Measurements from ENCODE around the gene DAO. TPM values are rescaled to one million over a fixed set of nuclear protein-coding genes. Genes with fewer than 3 reads are reported as not detected.

Gene DAO
- total and polyA plus RNA-seq, 7 experiments from 2014 or later = not detected

- no peaks in the 10 kb centered on the region for H3K36me3 ChIP-seq (ENCODE audit: control insufficient read depth in 2 of 3, insufficient read depth in 3 of 3, low read length in 3 of 3)
- ChIA-PET POLR2A (no interaction called here), CTCF (no interaction called here)
- DNase-seq = no peak
- no peak overlapping the region for H3K27ac ChIP-seq (ENCODE audit: low read depth, low read length)
- Mint-ChIP-seq H3K4me3 (no peak overlapping the region), H3K4me1 (no peaks in the 10 kb centered on the region), H3K36me3 (no peaks in the 10 kb centered on the region), H3K27me3 (peaks cover 0 to 13% (median 7%) of the 10 kb centered on the region in 5 donors), H3K9me3 (no peaks in the 10 kb centered on the region), H3K27ac (no peak overlapping the region)
- H3K27me3 ChIP-seq (ENCODE audit: control insufficient read depth in 2 of 2, insufficient read depth in 2 of 2, low read length in 2 of 2) = no peaks in the 10 kb centered on the region
- H3K4me1 ChIP-seq (ENCODE audit: control insufficient read depth in 2 of 2, insufficient read depth in 2 of 2, low read length in 2 of 2) = no peaks in the 10 kb centered on the region
- intact Hi-C loops (cut with micrococcal nuclease) = no loop called here
- ATAC-seq = no peak
- H3K4me3 ChIP-seq (ENCODE audit: low read length) = no peak overlapping the region
- no peaks in the 10 kb centered on the region for H3K9me3 ChIP-seq (ENCODE audit: control insufficient read depth in 2 of 3, low read length in 3 of 3)
These were observed 54.1 kb downstream of the DAO start for GRCh38 chr12:108933949-108934348.

GRCh38 chr12:108935159-108935763 lies 55.4 kb downstream of the DAO start:
- Histone ChIP-seq H3K4me1 (ENCODE audit: control insufficient read depth in 2 of 2, insufficient read depth in 2 of 2, low read length in 2 of 2) (no peaks in the 10 kb centered on the region), H3K4me3 (ENCODE audit: low read length) (no peak overlapping the region), H3K27me3 (ENCODE audit: control insufficient read depth in 2 of 2, insufficient read depth in 2 of 2, low read length in 2 of 2) (no peaks in the 10 kb centered on the region), H3K36me3 (ENCODE audit: control insufficient read depth in 2 of 3, insufficient read depth in 3 of 3, low read length in 3 of 3) (no peaks in the 10 kb centered on the region), H3K27ac (ENCODE audit: low read depth, low read length) (no peak overlapping the region), H3K9me3 (ENCODE audit: control insufficient read depth in 2 of 3, low read length in 3 of 3) (no peaks in the 10 kb centered on the region)
- ChIA-PET CTCF (no interaction called here), POLR2A (no interaction called here)
- Mint-ChIP-seq H3K36me3 (no peaks in the 10 kb centered on the region), H3K27ac (no peak overlapping the region), H3K4me3 (no peak overlapping the region), H3K27me3 (peaks cover 0 to 8% (median 7%) of the 10 kb centered on the region in 5 donors), H3K9me3 (no peaks in the 10 kb centered on the region), H3K4me1 (peaks cover 0 to 8% (median 0%) of the 10 kb centered on the region in 7 donors)
- ATAC-seq (no peak), DNase-seq (no peak)
- intact Hi-C loops (cut with micrococcal nuclease) = no loop called here

DNA sequence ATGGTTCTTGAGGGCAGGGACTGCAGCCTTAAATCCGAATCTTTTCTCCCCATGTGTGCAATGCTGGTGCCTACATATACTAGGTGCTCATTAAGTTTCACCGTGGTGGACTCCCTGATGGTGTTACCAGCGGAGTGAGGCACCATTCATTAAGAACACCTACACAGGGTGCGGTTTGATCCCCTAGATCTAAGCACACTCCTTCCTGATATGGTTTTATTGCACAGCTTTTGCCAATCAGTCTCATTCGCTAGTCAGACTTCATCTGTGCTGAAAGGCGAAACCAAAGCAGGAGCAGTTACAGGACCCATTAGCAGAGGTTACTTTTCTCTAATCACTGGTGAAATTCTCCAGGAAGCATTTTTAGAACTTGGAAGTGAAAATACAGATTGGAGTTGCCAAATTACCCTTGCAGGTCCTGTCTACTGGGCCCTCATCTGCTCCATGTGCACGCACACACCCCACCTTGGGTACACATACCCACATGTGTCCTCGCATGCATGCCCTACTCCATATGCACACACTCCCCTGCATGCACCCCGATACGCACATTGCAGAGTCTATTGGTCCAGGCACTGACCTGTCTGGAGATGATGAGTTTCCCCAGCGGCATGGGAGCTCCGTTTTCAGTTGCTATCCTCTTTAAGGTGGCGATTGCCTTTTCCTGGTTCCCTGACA lies 58.5 kb downstream of the DAO start:
- Mint-ChIP-seq H3K9me3 (no peaks in the 10 kb centered on the region), H3K4me1 (peaks cover 0 to 8% (median 0%) of the 10 kb centered on the region in 7 donors), H3K4me3 (no peak overlapping the region), H3K36me3 (no peaks in the 10 kb centered on the region), H3K27me3 (peaks cover 0 to 8% (median 7%) of the 10 kb centered on the region in 5 donors), H3K27ac (no peak overlapping the region)
- no peak overlapping the region for H3K4me3 ChIP-seq (ENCODE audit: low read length)
- H3K27me3 ChIP-seq (ENCODE audit: control insufficient read depth in 2 of 2, insufficient read depth in 2 of 2, low read length in 2 of 2) = no peaks in the 10 kb centered on the region
- ATAC-seq = no peak
- no peak for DNase-seq
- no peaks in the 10 kb centered on the region for H3K36me3 ChIP-seq (ENCODE audit: control insufficient read depth in 2 of 3, insufficient read depth in 3 of 3, low read length in 3 of 3)
- no peak overlapping the region for H3K27ac ChIP-seq (ENCODE audit: low read depth, low read length)
- POLR2A ChIA-PET = no interaction called here
- CTCF ChIA-PET = no interaction called here
- intact Hi-C loops (cut with micrococcal nuclease) = no loop called here
- no peaks in the 10 kb centered on the region for H3K9me3 ChIP-seq (ENCODE audit: control insufficient read depth in 2 of 3, low read length in 3 of 3)
- no peaks in the 10 kb centered on the region for H3K4me1 ChIP-seq (ENCODE audit: control insufficient read depth in 2 of 2, insufficient read depth in 2 of 2, low read length in 2 of 2)

DNA sequence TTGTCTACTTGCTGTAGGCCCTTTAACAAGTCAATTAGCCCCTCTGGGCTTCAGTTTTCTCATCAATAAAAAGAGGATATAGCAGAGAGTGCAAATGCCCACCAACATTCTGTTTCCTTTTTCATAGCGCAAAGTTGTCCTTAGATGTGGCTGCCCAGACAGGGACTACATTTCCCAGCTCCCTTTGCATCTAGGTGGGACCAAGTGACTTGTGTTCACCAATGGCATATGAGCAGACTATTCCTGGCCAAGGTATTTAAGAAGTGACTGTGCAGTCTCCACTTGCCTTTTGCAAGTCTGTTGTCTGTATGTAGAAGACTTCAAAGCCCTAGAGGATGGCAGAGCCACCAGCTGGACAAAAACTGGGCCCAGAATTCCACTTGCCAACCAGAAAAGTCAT lies 59.7 kb downstream of the DAO start:
- Mint-ChIP-seq H3K27me3 (peaks cover 0 to 8% (median 7%) of the 10 kb centered on the region in 5 donors), H3K4me1 (peaks cover 0 to 8% (median 0%) of the 10 kb centered on the region in 7 donors), H3K9me3 (no peaks in the 10 kb centered on the region), H3K27ac (no peak overlapping the region), H3K4me3 (no peak overlapping the region), H3K36me3 (no peaks in the 10 kb centered on the region)
- DNase-seq = peak in 4 of 9 donors; percentile 5 to 20 (median 14)
- Histone ChIP-seq H3K27ac (ENCODE audit: low read depth, low read length) (no peak overlapping the region), H3K27me3 (ENCODE audit: control insufficient read depth in 2 of 2, insufficient read depth in 2 of 2, low read length in 2 of 2) (no peaks in the 10 kb centered on the region), H3K4me1 (ENCODE audit: control insufficient read depth in 2 of 2, insufficient read depth in 2 of 2, low read length in 2 of 2) (no peaks in the 10 kb centered on the region), H3K4me3 (ENCODE audit: low read length) (no peak overlapping the region), H3K9me3 (ENCODE audit: control insufficient read depth in 2 of 3, low read length in 3 of 3) (no peaks in the 10 kb centered on the region), H3K36me3 (ENCODE audit: control insufficient read depth in 2 of 3, insufficient read depth in 3 of 3, low read length in 3 of 3) (no peaks in the 10 kb centered on the region)
- POLR2A ChIA-PET = no interaction called here
- CTCF ChIA-PET = no interaction called here
- ATAC-seq = peak; percentile 72
- intact Hi-C loops (cut with micrococcal nuclease) = no loop called here

GRCh38 chr12:108940138-108940537 lies 60.2 kb downstream of the DAO start:
- Mint-ChIP-seq H3K4me1 (peaks cover 0 to 8% (median 0%) of the 10 kb centered on the region in 7 donors), H3K27me3 (peaks cover 0 to 8% (median 7%) of the 10 kb centered on the region in 5 donors), H3K4me3 (no peak overlapping the region), H3K27ac (no peak overlapping the region), H3K9me3 (no peaks in the 10 kb centered on the region), H3K36me3 (no peaks in the 10 kb centered on the region)
- Histone ChIP-seq H3K27me3 (ENCODE audit: control insufficient read depth in 2 of 2, insufficient read depth in 2 of 2, low read length in 2 of 2) (no peaks in the 10 kb centered on the region), H3K4me3 (ENCODE audit: low read length) (no peak overlapping the region), H3K9me3 (ENCODE audit: control insufficient read depth in 2 of 3, low read length in 3 of 3) (no peaks in the 10 kb centered on the region), H3K4me1 (ENCODE audit: control insufficient read depth in 2 of 2, insufficient read depth in 2 of 2, low read length in 2 of 2) (no peaks in the 10 kb centered on the region), H3K36me3 (ENCODE audit: control insufficient read depth in 2 of 3, insufficient read depth in 3 of 3, low read length in 3 of 3) (no peaks in the 10 kb centered on the region), H3K27ac (ENCODE audit: low read depth, low read length) (no peak overlapping the region)
- intact Hi-C loops (cut with micrococcal nuclease) = no loop called here
- no peak for DNase-seq
- CTCF ChIA-PET = no interaction called here
- no peak for ATAC-seq
- POLR2A ChIA-PET = no interaction called here

DNA sequence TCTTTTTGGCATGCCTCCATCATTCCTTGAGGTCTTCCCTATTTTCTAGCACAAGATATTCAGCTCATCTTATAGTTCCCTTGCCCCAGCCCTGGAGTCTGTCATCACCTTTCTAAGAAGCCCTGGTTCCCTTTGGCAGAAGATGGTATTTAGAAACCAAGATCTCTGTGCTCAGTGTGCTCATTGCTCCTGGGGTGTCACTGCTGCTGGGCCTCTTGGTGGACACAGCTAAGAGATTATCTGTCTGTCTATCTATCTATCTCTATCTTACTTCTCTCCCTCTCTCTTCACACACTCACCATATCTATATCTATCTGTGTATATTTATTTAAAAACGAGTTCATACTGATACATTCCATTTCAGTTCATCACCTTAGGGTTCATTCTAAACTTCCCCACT lies 67.2 kb downstream of the DAO start:
- no peaks in the 10 kb centered on the region for H3K36me3 ChIP-seq (ENCODE audit: control insufficient read depth in 2 of 3, insufficient read depth in 3 of 3, low read length in 3 of 3)
- H3K27me3 ChIP-seq (ENCODE audit: control insufficient read depth in 2 of 2, insufficient read depth in 2 of 2, low read length in 2 of 2) = no peaks in the 10 kb centered on the region
- H3K4me3 ChIP-seq (ENCODE audit: low read length) = no peak overlapping the region
- no peak overlapping the region for H3K27ac ChIP-seq (ENCODE audit: low read depth, low read length)
- no peak for DNase-seq
- peaks cover 2 to 10% (median 7%) of the 10 kb centered on the region in 11 donors for H3K9me3 Mint-ChIP-seq
- H3K36me3 Mint-ChIP-seq = no peaks in the 10 kb centered on the region
- intact Hi-C loops (cut with micrococcal nuclease) = no loop called here
- H3K4me1 ChIP-seq (ENCODE audit: control insufficient read depth in 2 of 2, insufficient read depth in 2 of 2, low read length in 2 of 2) = no peaks in the 10 kb centered on the region
- H3K9me3 ChIP-seq (ENCODE audit: control insufficient read depth in 2 of 3, low read length in 3 of 3) = no peaks in the 10 kb centered on the region
- peaks cover 0 to 6% (median 4%) of the 10 kb centered on the region in 7 donors for H3K4me1 Mint-ChIP-seq
- ChIA-PET POLR2A (no interaction called here), CTCF (interaction anchor here (0.6 kb wide), 1 partner anchor 26 kb away, joined by 3 read pairs; no protein-coding TSS in a partner anchor)
- no peak overlapping the region for H3K27ac Mint-ChIP-seq
- ATAC-seq = no peak
- peaks cover 4 to 20% (median 12%) of the 10 kb centered on the region in 5 donors for H3K27me3 Mint-ChIP-seq
- no peak overlapping the region for H3K4me3 Mint-ChIP-seq

DNA sequence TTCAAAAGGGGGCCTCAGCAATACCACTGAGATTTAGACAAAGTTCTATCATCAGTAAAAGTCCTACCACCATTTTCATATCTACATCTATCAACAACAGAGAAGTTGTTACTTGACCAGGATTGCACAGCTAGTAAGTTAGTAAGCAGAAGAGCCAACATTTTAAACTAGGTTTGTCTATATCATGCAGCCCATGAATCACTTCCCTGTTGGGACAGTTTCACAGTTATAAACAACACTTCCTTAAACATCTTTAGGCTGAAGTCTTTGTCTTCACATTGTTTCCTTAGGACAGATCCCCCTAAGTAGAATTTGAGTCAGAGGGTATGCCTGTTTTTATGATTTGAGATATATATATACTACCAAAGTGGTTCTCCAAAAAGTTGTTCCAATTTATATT lies 68.5 kb downstream of the DAO start:
- no peaks in the 10 kb centered on the region for H3K36me3 Mint-ChIP-seq
- CTCF ChIA-PET = no interaction called here
- no peak overlapping the region for H3K4me3 ChIP-seq (ENCODE audit: low read length)

More for the DNA sequence above, 68.5 kb downstream of the DAO start:
- no peaks in the 10 kb centered on the region for H3K36me3 ChIP-seq (ENCODE audit: control insufficient read depth in 2 of 3, insufficient read depth in 3 of 3, low read length in 3 of 3)
- no peaks in the 10 kb centered on the region for H3K27me3 ChIP-seq (ENCODE audit: control insufficient read depth in 2 of 2, insufficient read depth in 2 of 2, low read length in 2 of 2)
- Mint-ChIP-seq H3K9me3 (peaks cover 2 to 10% (median 7%) of the 10 kb centered on the region in 11 donors), H3K4me1 (peaks cover 0 to 6% (median 4%) of the 10 kb centered on the region in 7 donors), H3K27me3 (peaks cover 4 to 20% (median 12%) of the 10 kb centered on the region in 5 donors), H3K27ac (no peak overlapping the region), H3K4me3 (no peak overlapping the region)
- no peak overlapping the region for H3K27ac ChIP-seq (ENCODE audit: low read depth, low read length)
- H3K9me3 ChIP-seq (ENCODE audit: control insufficient read depth in 2 of 3, low read length in 3 of 3) = no peaks in the 10 kb centered on the region
- intact Hi-C loops (cut with micrococcal nuclease) = no loop called here
- DNase-seq = no peak
- POLR2A ChIA-PET = no interaction called here
- ATAC-seq = peak; percentile 54
- H3K4me1 ChIP-seq (ENCODE audit: control insufficient read depth in 2 of 2, insufficient read depth in 2 of 2, low read length in 2 of 2) = no peaks in the 10 kb centered on the region

All from naive thymus-derived CD4-positive, alpha-beta T cell (primary cell).